ENCODE results near the gene RARS2.

DNA sequence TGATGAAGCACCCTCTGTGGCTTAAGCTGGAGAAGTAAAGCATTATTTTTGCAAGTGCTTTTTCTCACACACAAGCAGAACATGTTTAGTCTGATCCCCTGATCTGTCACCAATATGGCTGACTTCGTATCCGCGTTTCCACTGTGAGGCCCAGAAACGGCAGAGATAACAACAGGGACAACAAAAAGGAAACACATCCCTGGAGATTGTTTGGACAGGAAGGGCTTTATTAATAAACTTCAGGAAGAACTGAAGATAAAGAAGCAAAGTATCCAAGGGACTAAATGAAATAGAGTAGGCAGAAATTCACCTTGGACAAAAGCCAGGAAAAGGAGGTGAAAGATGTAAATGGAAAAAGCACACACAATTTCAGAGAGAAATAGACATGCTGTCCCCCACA lies 49.2 kb downstream of the RARS2 start:
- TF ChIP-seq POLR2A (IDR thresholded peaks at IDR 0.05; ENCODE audit: low read depth, low read length) = no peak
- TF ChIP-seq TAF1 (IDR thresholded peaks at IDR 0.05; ENCODE audit: low read depth, low read length) = no peak
- TF ChIP-seq POLR2AphosphoS5 (IDR thresholded peaks at IDR 0.05; ENCODE audit: low read depth, low read length) = no peak
- TF ChIP-seq PAX5 (IDR thresholded peaks at IDR 0.05; ENCODE audit: insufficient read depth, low read length, severe bottlenecking) = no peak

All from GM12891 (cell line).